K562 (cell line): ENCODE results near the gene REEP6. TPM values are rescaled to one million over a fixed set of nuclear protein-coding genes. Genes with fewer than 3 reads are reported as not detected.
A peak's percentile ranks its signal among the peaks of the same experiment; 100 is the strongest.

Experiments used
- ATAC-seq: fragments of 200-7000 bp; cut with Tn5 transposase; 3 replicates; pipeline ENCODE4 v1.9.1; 2020; ENCODE audit warnings: moderate library complexity
- BruUV-seq: library from RNA; stranded (reverse); fragments of 400-500 nt; replicated peaks from 2 replicates; lab custom pipeline; 2021; lab: Mats Ljungman, UMichigan
- CTCF ChIA-PET: fragments of 300-600 bp; formaldehyde crosslinking; extraction: SDS; loops from one replicate; lab custom pipeline; 2021; ENCODE audit warnings: low intra/inter-chr PET ratio; lab: Yijun Ruan, JAX
- POLR2A ChIA-PET: fragments of 300-600, 350-650 bp; sonication (Branson Sonifier 250); formaldehyde crosslinking; extraction: SDS; loops from one replicate; lab custom pipeline; 2021; ENCODE audit warnings: antibody characterized with exemption, inconsistent platforms; lab: Yijun Ruan, JAX
- DNase-seq, 4 experiments: peaks; one replicate each; pipeline versions ENCODE4 v3.0.0 to v3.0.0-alpha.2; 2011 to 2018; ENCODE audit warnings: low spot score in 3 of 4, mixed read lengths in 3 of 4; ENCODE audit errors: extremely low read depth in 1 of 4
- FAIRE-seq: peaks from 2 replicates; lab custom pipeline; 2011; peaks lifted over from hg19 to GRCh38; lab: Jason Lieb, UNC
- H2AFZ ChIP-seq: 2 replicates; pipeline ENCODE4 v1.6.0; 2011; ENCODE audit warnings: low read depth, low read length, control low read depth, inconsistent platforms
- H3K27ac ChIP-seq: fragments of 200-600 bp; 3 replicates; pipeline ENCODE4 v1.8.0; 2011; ENCODE audit warnings: low read depth, mild to moderate bottlenecking, control low read depth, inconsistent platforms, low read length, moderate library complexity, mixed read lengths; ENCODE audit errors: extremely low read depth
- H3K27me3 ChIP-seq, 2 experiments: fragments of 300-600 bp in 1 of 2; 2 replicates in 1 of 2; 3 replicates in 1 of 2; pipeline versions ENCODE4 v1.6.0 to v1.8.0; 2011; ENCODE audit warnings: inconsistent platforms in 2 of 2, low read length in 2 of 2, mild to moderate bottlenecking in 1 of 2, mixed read lengths in 1 of 2, moderate library complexity in 1 of 2; ENCODE audit not compliant: control insufficient read depth in 2 of 2, insufficient read depth in 2 of 2
- H3K36me3 ChIP-seq: fragments of 300-600 bp; 3 replicates; pipeline ENCODE4 v1.8.0; 2011; ENCODE audit warnings: mild to moderate bottlenecking, low read length, inconsistent platforms; ENCODE audit not compliant: control insufficient read depth, insufficient read depth
- H3K4me1 ChIP-seq, 2 experiments: fragments of 200-600 bp in 1 of 2; replicated peaks in 1 of 2; 2 replicates in 1 of 2; 3 replicates in 1 of 2; pipeline versions ENCODE4 v1.5.1 to v1.8.0; 2011; ENCODE audit warnings: inconsistent platforms in 2 of 2, low read length in 2 of 2, mild to moderate bottlenecking in 1 of 2, mixed read lengths in 1 of 2, moderate library complexity in 1 of 2; ENCODE audit not compliant: control insufficient read depth in 2 of 2, insufficient read depth in 2 of 2
- H3K4me2 ChIP-seq: 2 replicates; pipeline ENCODE4 v1.6.1; 2011; ENCODE audit warnings: low read length, control low read depth, inconsistent platforms, mixed read lengths; ENCODE audit not compliant: insufficient read depth
- H3K4me3 ChIP-seq: fragments of 200-600 bp; sonication (generic), shearing (Covaris generic); 2 replicates; pipeline ENCODE4 v1.5.1; 2016; ENCODE audit warnings: control low read depth, inconsistent platforms
- H3K79me2 ChIP-seq: fragments of 200-600 bp; 3 replicates; pipeline ENCODE4 v1.8.0; 2011; ENCODE audit warnings: low read length, inconsistent platforms; ENCODE audit not compliant: control insufficient read depth, insufficient read depth
- H3K9ac ChIP-seq, 2 experiments: 2 replicates each; pipeline versions ENCODE4 v1.6.0 to v1.6.1; 2011; ENCODE audit warnings: low read depth in 2 of 2, low read length in 2 of 2, control low read depth in 1 of 2, inconsistent platforms in 1 of 2, mild to moderate bottlenecking in 1 of 2, mixed read lengths in 1 of 2; ENCODE audit not compliant: insufficient read depth in 1 of 2
- H3K9me1 ChIP-seq: one replicate; pipeline ENCODE4 v1.6.0; 2011; ENCODE audit warnings: inconsistent platforms, mild to moderate bottlenecking, low read length, moderate library complexity; ENCODE audit not compliant: control insufficient read depth, insufficient read depth
- H3K9me3 ChIP-seq: replicated peaks from 2 replicates; pipeline ENCODE4 v1.5.1; 2011; ENCODE audit warnings: low read depth, low read length, inconsistent platforms; ENCODE audit not compliant: control insufficient read depth, insufficient read depth
- H4K20me1 ChIP-seq: replicated peaks from 2 replicates; pipeline ENCODE4 v1.6.1; 2011; ENCODE audit warnings: low read length, inconsistent platforms, mixed read lengths; ENCODE audit not compliant: control insufficient read depth, insufficient read depth
- BCOR ChIP-seq: fragments of 450-650 bp; IDR thresholded peaks from 2 replicates; pipeline ENCODE4 v1.6.1; 2016
- CCNT2 ChIP-seq: IDR thresholded peaks from 2 replicates; pipeline ENCODE4 v1.6.1; 2011; ENCODE audit warnings: borderline replicate concordance, low read depth, mild to moderate bottlenecking, moderate library complexity, mixed read lengths, low read length; ENCODE audit not compliant: insufficient read length; ENCODE audit errors: extremely low read depth
- CREM ChIP-seq: IDR thresholded peaks from 2 replicates; pipeline ENCODE4 v1.6.1; 2014; ENCODE audit warnings: antibody characterized with exemption, low read depth
- CTBP1 ChIP-seq: fragments of 450-650 bp; IDR thresholded peaks from 2 replicates; pipeline ENCODE4 v1.6.1; 2016; ENCODE audit warnings: borderline replicate concordance
- E2F6 ChIP-seq, 2 experiments: IDR thresholded peaks; 2 replicates each; pipeline ENCODE4 v1.6.1; 2011; ENCODE audit warnings: borderline replicate concordance in 1 of 2, control low read depth in 1 of 2, low read depth in 1 of 2, low read length in 1 of 2, mild to moderate bottlenecking in 1 of 2, mixed read lengths in 1 of 2, moderate library complexity in 1 of 2; ENCODE audit not compliant: insufficient read depth in 1 of 2, insufficient read length in 1 of 2, poor library complexity in 1 of 2, severe bottlenecking in 1 of 2; ENCODE audit errors: extremely low read depth in 1 of 2
- ESRRA ChIP-seq: fragments of 450-650 bp; IDR thresholded peaks from 2 replicates; pipeline ENCODE4 v1.6.1; 2014; ENCODE audit warnings: low read depth, mild to moderate bottlenecking, moderate library complexity, borderline replicate concordance
- FOXJ3 ChIP-seq: sonication (generic); formaldehyde crosslinking; IDR thresholded peaks from 2 replicates; pipeline ENCODE4 v1.4.0; 2020; ENCODE audit warnings: mild to moderate bottlenecking, missing genetic modification reagents
- HNRNPL ChIP-seq: fragments of 200-400 bp; formaldehyde crosslinking; IDR thresholded peaks from 2 replicates; pipeline ENCODE4 v1.6.1; 2017; ENCODE audit warnings: low read depth, mild to moderate bottlenecking, low read length
- LARP7 ChIP-seq: fragments of 450-650 bp; IDR thresholded peaks from 2 replicates; pipeline ENCODE4 v1.6.1; 2016
- MTA2 ChIP-seq: fragments of 450-650 bp; IDR thresholded peaks from 2 replicates; pipeline ENCODE4 v1.6.1; 2016; ENCODE audit warnings: low read depth
- NFXL1 ChIP-seq: fragments of 450-650 bp; formaldehyde crosslinking; IDR thresholded peaks from 2 replicates; pipeline ENCODE4 v1.4.0; 2021; ENCODE audit warnings: mild to moderate bottlenecking
- POLR3A ChIP-seq: IDR thresholded peaks from 2 replicates; pipeline ENCODE4 v1.6.1; 2011; ENCODE audit warnings: borderline replicate concordance, mild to moderate bottlenecking, moderate library complexity; ENCODE audit not compliant: insufficient read length, insufficient read depth; ENCODE audit errors: extremely low read depth
- SMARCB1 ChIP-seq: IDR thresholded peaks from 2 replicates; pipeline ENCODE4 v1.6.1; 2011; ENCODE audit warnings: improper control_type of control experiment, low read depth; ENCODE audit not compliant: insufficient read length
- TFAP4 ChIP-seq: sonication (generic); formaldehyde crosslinking; IDR thresholded peaks from 2 replicates; pipeline ENCODE4 v1.8.0; 2022; ENCODE audit warnings: missing genetic modification reagents, mild to moderate bottlenecking, moderate library complexity, borderline replicate concordance
- ZC3H4 ChIP-seq: sonication (generic); formaldehyde crosslinking; IDR thresholded peaks from 2 replicates; pipeline ENCODE4 v1.9.0; 2021; ENCODE audit warnings: missing genetic modification reagents, borderline replicate concordance
- ZKSCAN1 ChIP-seq: fragments of 150-350 bp; IDR thresholded peaks from 2 replicates; pipeline ENCODE4 v1.6.1; 2016; ENCODE audit warnings: low read depth, low read length
- WGBS: fragments of 100-300 bp; shearing (Covaris generic); methylation state at CpG from one replicate; pipeline ENCODE4 v1.1.6; 2016; ENCODE audit warnings: low coverage, mixed read lengths; ENCODE audit not compliant: insufficient coverage; ENCODE audit errors: missing lambda C conversion rate; 5-methylcytosine and 5-hydroxymethylcytosine counted together
- in situ Hi-C: fragments of 300-500 bp; cut with MboI; formaldehyde crosslinking; loops from 4 replicates; pipeline ENCODE4 v1.15.0; 2018; ENCODE audit warnings: inconsistent platforms, mixed read lengths
- intact Hi-C: fragments of 100-400 bp; cut with micrococcal nuclease; formaldehyde crosslinking; loops from 2 replicates; pipeline ENCODE4 v1.14.2; 2022
- polyA plus RNA-seq, 8 experiments: library from polyadenylated mRNA; depleted of rRNA in 4 of 8; stranded (reverse) in 5 of 8; unstranded in 3 of 8; fragments of >200 nt; fragmentation: Nextera tagmentation in 2 of 8; fragmentation: Illumina TruSeq in 1 of 8; extraction: Ambion mirVana in 2 of 8; extraction: Trizol in 1 of 8; gene quantifications; 2 replicates each; pipeline versions ENCODE4 v1.2.1 to v1.2.3, GENCODE V29; 2011 to 2014; ENCODE audit warnings: inconsistent platforms in 1 of 8, missing spikeins in 1 of 8
- total RNA-seq, 7 experiments: library from RNA; depleted of rRNA in 6 of 7; stranded (reverse); fragments of >200 nt in 6 of 7; fragmentation: Illumina TruSeq in 2 of 7; extraction: Trizol in 2 of 7; gene quantifications; 2 replicates each; pipeline versions ENCODE4 v1.2.1 to v1.2.3, GENCODE V29; 2011 to 2021; ENCODE audit warnings: low replicate concordance in 1 of 7
- TF ChIP-seq, protein P1 (sequence below): fragments of 450-650 bp; IDR thresholded peaks from 2 replicates; pipeline ENCODE4 v1.6.1; 2016; ENCODE audit warnings: antibody characterized with exemption

The REEP6 gene
- total and polyA plus RNA-seq, 9 of the 15 experiments (the other 6 are each of a cell fraction or from before 2014, with no cell fraction given) = 1.2 to 64.2 (median 12.7) TPM

DNA sequence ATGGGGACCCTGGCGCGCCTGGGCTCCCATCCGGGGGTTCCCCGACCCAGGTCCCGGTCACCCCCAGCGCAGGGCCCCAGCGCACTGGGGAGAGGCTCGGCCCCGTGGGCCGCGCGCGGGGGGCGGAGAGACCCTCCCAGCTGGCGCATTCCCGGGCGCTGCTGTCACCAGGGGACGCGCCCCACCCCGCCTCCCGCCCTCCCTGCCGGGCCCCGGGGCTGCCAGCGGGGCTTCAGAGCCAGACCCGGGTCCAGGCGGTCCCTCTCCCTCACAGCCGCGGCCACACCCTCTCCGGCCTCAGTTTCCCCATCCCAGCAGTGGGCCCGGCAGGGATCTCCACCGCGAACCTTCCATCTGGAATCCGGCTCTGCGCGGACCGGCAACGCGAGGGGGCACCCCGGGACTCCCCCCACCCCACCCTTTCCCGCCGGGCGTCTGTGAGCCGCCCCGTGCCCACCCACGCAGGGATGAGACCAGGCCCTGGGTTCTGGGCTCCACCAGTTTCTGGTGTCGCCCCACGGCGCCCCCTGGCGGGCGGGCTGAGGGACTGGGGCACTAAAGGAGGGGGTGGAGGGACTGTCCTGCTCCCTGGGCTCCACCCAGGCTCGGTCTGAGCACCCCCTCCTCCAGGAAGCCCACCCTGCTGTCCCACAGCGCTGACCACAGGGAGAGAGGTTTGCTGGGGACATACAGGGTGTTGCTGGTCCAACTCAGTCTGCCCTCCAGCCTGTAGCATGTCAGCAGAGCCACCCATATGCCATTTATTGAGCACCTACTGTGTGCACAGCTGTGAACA, 22.7 kb downstream of the REEP6 start:
- ChIA-PET POLR2A (no interaction called here), CTCF (interaction anchor here (0.6 to 1.4 kb wide), 3 partner anchors 43 to 276 kb away, joined by 3 to 6 read pairs (median 3); no protein-coding TSS in a partner anchor)
- Histone ChIP-seq H3K4me3 (peak overlapping the region; percentile 85), H3K9ac (peak overlapping the region; percentile 55 to 96; a peak in 3 of 4 replicates), H3K36me3 (peaks cover 4% of the 10 kb centered on the region; the same call in 1 of the 3 replicates), H3K4me2 (peak overlapping the region; percentile 61; the same call in 1 of the 2 replicates), H3K4me1 (peaks cover 0 to 46% of the 10 kb centered on the region in 2 experiments), H3K9me1 (no peaks in the 10 kb centered on the region), H3K27me3 (no peaks in the 10 kb centered on the region), H4K20me1 (no peaks in the 10 kb centered on the region), H3K79me2 (peaks cover 11% of the 10 kb centered on the region; the same call in 2 of the 3 replicates), H3K27ac (peak overlapping the region; percentile 76; the same call in 1 of the 3 replicates), H2AFZ (peak overlapping the region; percentile 80), H3K9me3 (peaks cover 3% of the 10 kb centered on the region)
- DNase-seq (peak; percentile 83 to 93 (median 89)), ATAC-seq (peak; percentile 91), FAIRE-seq (peak; percentile 69)
- intact Hi-C loops = loop anchor here (2.0 to 5.0 kb wide), 2 partner anchors 35 to 56 kb away; partner anchors contain the start of gene C19orf25
- no TSS peak for BruUV-seq
- in situ Hi-C loops = no loop called here
- 2% methylated on average over 30 of the region's 52 CpGs for WGBS
- TF ChIP-seq CCNT2 (no peak), HNRNPL (peak; percentile 36; the same call in 1 of the 2 replicates), ESRRA (peak; percentile 37; the same call in 1 of the 2 replicates), FOXJ3 (CRISPR knock-in tag) (no peak), ZKSCAN1 (peak; percentile 96), MTA2 (no peak), E2F6 (IDR thresholded peaks at IDR 0.05; ENCODE audit: borderline replicate concordance in 1 of 2, extremely low read depth in 1 of 2, insufficient read depth in 1 of 2, insufficient read length in 1 of 2, low read depth in 1 of 2, low read length in 1 of 2, poor library complexity in 1 of 2, severe bottlenecking in 1 of 2) (peak in 1 of 2 experiments; percentile 15), CTBP1 (0 out of 2 replicates have a peak, but pooled peaks have one; percentile 26), TFAP4 (CRISPR knock-in tag) (peak; percentile 62; the same call in 1 of the 2 replicates), ZC3H4 (CRISPR knock-in tag) (peak; percentile 41; the same call in 1 of the 2 replicates), LARP7 (no peak), POLR3A (no peak), NFXL1 (CRISPR knock-in tag) (no peak), SMARCB1 (no peak), CREM (0 out of 2 replicates have a peak, but pooled peaks have one; percentile 4), BCOR (peak; percentile 94)
- TF ChIP-seq, protein P1, sequence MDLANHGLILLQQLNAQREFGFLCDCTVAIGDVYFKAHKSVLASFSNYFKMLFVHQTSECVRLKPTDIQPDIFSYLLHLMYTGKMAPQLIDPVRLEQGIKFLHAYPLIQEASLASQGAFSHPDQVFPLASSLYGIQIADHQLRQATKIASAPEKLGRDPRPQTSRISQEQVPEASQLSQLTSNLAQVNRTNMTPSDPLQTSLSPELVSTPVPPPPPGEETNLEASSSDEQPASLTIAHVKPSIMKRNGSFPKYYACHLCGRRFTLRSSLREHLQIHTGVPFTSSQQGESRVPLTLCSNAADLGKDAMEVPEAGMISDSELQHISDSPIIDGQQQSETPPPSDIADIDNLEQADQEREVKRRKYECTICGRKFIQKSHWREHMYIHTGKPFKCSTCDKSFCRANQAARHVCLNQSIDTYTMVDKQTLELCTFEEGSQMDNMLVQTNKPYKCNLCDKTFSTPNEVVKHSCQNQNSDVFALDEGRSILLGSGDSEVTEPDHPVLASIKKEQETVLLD = 0 out of 2 replicates have a peak, but pooled peaks have one; percentile 18
